ENCODE measurements around the gene KATNAL1. TPM values are rescaled to one million over a fixed set of nuclear protein-coding genes. Genes with fewer than 3 reads are reported as not detected.

Gene KATNAL1
- total RNA-seq, 2 donors from 2014 or later: 22.2 to 37.9 TPM

- no peak overlapping the region for H3K4me3 ChIP-seq
- TF ChIP-seq, protein P1, sequence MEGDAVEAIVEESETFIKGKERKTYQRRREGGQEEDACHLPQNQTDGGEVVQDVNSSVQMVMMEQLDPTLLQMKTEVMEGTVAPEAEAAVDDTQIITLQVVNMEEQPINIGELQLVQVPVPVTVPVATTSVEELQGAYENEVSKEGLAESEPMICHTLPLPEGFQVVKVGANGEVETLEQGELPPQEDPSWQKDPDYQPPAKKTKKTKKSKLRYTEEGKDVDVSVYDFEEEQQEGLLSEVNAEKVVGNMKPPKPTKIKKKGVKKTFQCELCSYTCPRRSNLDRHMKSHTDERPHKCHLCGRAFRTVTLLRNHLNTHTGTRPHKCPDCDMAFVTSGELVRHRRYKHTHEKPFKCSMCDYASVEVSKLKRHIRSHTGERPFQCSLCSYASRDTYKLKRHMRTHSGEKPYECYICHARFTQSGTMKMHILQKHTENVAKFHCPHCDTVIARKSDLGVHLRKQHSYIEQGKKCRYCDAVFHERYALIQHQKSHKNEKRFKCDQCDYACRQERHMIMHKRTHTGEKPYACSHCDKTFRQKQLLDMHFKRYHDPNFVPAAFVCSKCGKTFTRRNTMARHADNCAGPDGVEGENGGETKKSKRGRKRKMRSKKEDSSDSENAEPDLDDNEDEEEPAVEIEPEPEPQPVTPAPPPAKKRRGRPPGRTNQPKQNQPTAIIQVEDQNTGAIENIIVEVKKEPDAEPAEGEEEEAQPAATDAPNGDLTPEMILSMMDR (IDR thresholded peaks at IDR 0.05): no peak
- no peaks in the 10 kb centered on the region for H3K27me3 ChIP-seq
- no peak for DNase-seq (ENCODE audit: low spot score)
- H3K36me3 ChIP-seq: no peaks in the 10 kb centered on the region
- H3K27ac ChIP-seq: peak overlapping the region; percentile 39 to 60
- H3K4me1 ChIP-seq: peaks cover 0 to 57% of the 10 kb centered on the region in 2 donors
- H3K9me3 ChIP-seq: no peaks in the 10 kb centered on the region
These were observed 5.6 kb upstream of the KATNAL1 start for GRCh38 chr13:30312904-30313303.

- Histone ChIP-seq H3K36me3 (no peaks in the 10 kb centered on the region), H3K4me1 (peaks cover 0 to 60% of the 10 kb centered on the region in 2 donors), H3K27me3 (no peaks in the 10 kb centered on the region), H3K9me3 (no peaks in the 10 kb centered on the region), H3K27ac (peak overlapping the region; percentile 98), H3K4me3 (no peak overlapping the region)
- TF ChIP-seq, protein P1 (IDR thresholded peaks at IDR 0.05): no peak
- DNase-seq (ENCODE audit: low spot score): no peak
These were observed 1.2 kb upstream of the KATNAL1 start for GRCh38 chr13:30308548-30308947.

GRCh38 chr13:30307971-30308290 lies 580 bp upstream of the KATNAL1 start:
- Histone ChIP-seq H3K27me3 (no peaks in the 10 kb centered on the region), H3K4me3 (peak overlapping the region; percentile 86 to 97), H3K27ac (peak overlapping the region; percentile 98), H3K36me3 (no peaks in the 10 kb centered on the region), H3K9me3 (no peaks in the 10 kb centered on the region), H3K4me1 (peaks cover 0 to 54% of the 10 kb centered on the region in 2 donors)
- TF ChIP-seq, protein P1 (IDR thresholded peaks at IDR 0.05): no peak
- DNase-seq (ENCODE audit: low spot score): no peak

- Histone ChIP-seq H3K4me1 (peaks cover 0 to 48% of the 10 kb centered on the region in 2 donors), H3K36me3 (no peaks in the 10 kb centered on the region), H3K4me3 (peak overlapping the region; percentile 86 to 97), H3K27ac (peak overlapping the region; percentile 98), H3K9me3 (no peaks in the 10 kb centered on the region), H3K27me3 (no peaks in the 10 kb centered on the region)
- DNase-seq (ENCODE audit: low spot score): peak; percentile 91
- TF ChIP-seq, protein P1 (IDR thresholded peaks at IDR 0.05): no peak
These were observed 573 bp downstream of the KATNAL1 start for GRCh38 chr13:30306762-30307193.

- no peaks in the 10 kb centered on the region for H3K27me3 ChIP-seq
- no peak for DNase-seq (ENCODE audit: low spot score)
- no peaks in the 10 kb centered on the region for H3K9me3 ChIP-seq
- TF ChIP-seq, protein P1 (IDR thresholded peaks at IDR 0.05): no peak
- peaks cover 0 to 49% of the 10 kb centered on the region in 2 donors for H3K4me1 ChIP-seq
- peak overlapping the region in 1 of 2 donors; percentile 86 for H3K4me3 ChIP-seq
- peak overlapping the region in 1 of 2 donors; percentile 51 for H3K27ac ChIP-seq
- no peaks in the 10 kb centered on the region for H3K36me3 ChIP-seq
These were observed 1.8 kb downstream of the KATNAL1 start for GRCh38 chr13:30305456-30305970.

- no peak for DNase-seq (ENCODE audit: low spot score)
- peaks cover 0 to 55% of the 10 kb centered on the region in 2 donors for H3K4me1 ChIP-seq
- H3K27me3 ChIP-seq: no peaks in the 10 kb centered on the region
- TF ChIP-seq, protein P1 (IDR thresholded peaks at IDR 0.05): no peak
- H3K36me3 ChIP-seq: no peaks in the 10 kb centered on the region
- no peaks in the 10 kb centered on the region for H3K9me3 ChIP-seq
- no peak overlapping the region for H3K27ac ChIP-seq
- H3K4me3 ChIP-seq: no peak overlapping the region
These were observed 4.1 kb downstream of the KATNAL1 start for GRCh38 chr13:30303269-30303668.

Data from right atrium auricular region (tissue), 2 donors.